ENCODE measurements around the gene ULK2. TPM values are rescaled to one million over a fixed set of nuclear protein-coding genes. Genes with fewer than 3 reads are reported as not detected.
A peak's percentile ranks its signal among the peaks of the same experiment; 100 is the strongest.

Gene ULK2
- total RNA-seq, 3 donors from 2014 or later (not counting 1 experiment from before 2014, with no cell fraction given), result 13.7 to 20.6 (median 19.2) TPM

GRCh38 chr17:19763416-19763815 is 104.3 kb downstream of the ULK2 start:
- Histone ChIP-seq H3K36me3 (ENCODE audit: control insufficient read depth, insufficient read depth, low read length) (no peaks in the 10 kb centered on the region), H3K27ac (ENCODE audit: low read length) (no peak overlapping the region), H3K9me3 (ENCODE audit: control insufficient read depth, insufficient read depth, low read length) (no peaks in the 10 kb centered on the region), H3K4me1 (ENCODE audit: control insufficient read depth, insufficient read depth, low read length) (peaks cover 9% of the 10 kb centered on the region), H3K4me3 (ENCODE audit: low read length) (no peak overlapping the region), H3K27me3 (ENCODE audit: control insufficient read depth, insufficient read depth, low read length) (no peaks in the 10 kb centered on the region)
- no peak for ATAC-seq
- Mint-ChIP-seq H3K9me3 (no peaks in the 10 kb centered on the region), H3K4me1 (no peaks in the 10 kb centered on the region), H3K27ac (no peak overlapping the region), H3K27me3 (ENCODE audit: low read depth in 2 of 2) (peaks cover 6 to 12% of the 10 kb centered on the region in 2 donors), H3K4me3 (no peak overlapping the region), H3K36me3 (no peaks in the 10 kb centered on the region)
- TF ChIP-seq, protein P1, sequence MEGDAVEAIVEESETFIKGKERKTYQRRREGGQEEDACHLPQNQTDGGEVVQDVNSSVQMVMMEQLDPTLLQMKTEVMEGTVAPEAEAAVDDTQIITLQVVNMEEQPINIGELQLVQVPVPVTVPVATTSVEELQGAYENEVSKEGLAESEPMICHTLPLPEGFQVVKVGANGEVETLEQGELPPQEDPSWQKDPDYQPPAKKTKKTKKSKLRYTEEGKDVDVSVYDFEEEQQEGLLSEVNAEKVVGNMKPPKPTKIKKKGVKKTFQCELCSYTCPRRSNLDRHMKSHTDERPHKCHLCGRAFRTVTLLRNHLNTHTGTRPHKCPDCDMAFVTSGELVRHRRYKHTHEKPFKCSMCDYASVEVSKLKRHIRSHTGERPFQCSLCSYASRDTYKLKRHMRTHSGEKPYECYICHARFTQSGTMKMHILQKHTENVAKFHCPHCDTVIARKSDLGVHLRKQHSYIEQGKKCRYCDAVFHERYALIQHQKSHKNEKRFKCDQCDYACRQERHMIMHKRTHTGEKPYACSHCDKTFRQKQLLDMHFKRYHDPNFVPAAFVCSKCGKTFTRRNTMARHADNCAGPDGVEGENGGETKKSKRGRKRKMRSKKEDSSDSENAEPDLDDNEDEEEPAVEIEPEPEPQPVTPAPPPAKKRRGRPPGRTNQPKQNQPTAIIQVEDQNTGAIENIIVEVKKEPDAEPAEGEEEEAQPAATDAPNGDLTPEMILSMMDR (IDR thresholded peaks at IDR 0.05), result no peak
- intact Hi-C loops (cut with micrococcal nuclease), result no loop called here
- WGBS (ENCODE audit: insufficient coverage), result 93% methylated on average over 2 of the region's 2 CpGs
- DNase-seq, result no peak

DNA sequence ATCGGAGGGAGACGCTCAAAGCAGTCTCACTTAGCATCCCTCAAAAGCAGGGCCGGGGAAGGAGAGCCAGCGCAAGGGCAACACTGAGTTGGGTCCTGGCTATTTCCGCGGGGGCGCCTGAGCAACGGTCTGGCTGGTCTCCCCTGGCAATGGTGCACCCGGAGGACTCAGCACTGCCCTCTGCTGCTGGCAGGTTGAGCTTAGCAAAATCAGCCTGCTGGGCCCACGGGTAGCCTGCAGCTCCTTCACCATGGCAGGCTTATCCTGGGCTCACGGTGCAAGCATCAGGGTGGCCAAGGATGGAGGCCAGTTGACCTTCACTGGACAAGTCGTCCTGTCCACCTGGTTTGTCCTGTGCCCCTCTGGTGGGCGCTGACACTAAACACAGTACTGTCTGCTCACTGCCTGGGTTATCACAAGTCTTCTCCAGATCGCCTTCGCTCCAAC is 105.2 kb downstream of the ULK2 start:
- Histone ChIP-seq H3K4me3 (ENCODE audit: low read length) (no peak overlapping the region), H3K27me3 (ENCODE audit: control insufficient read depth, insufficient read depth, low read length) (no peaks in the 10 kb centered on the region), H3K9me3 (ENCODE audit: control insufficient read depth, insufficient read depth, low read length) (no peaks in the 10 kb centered on the region), H3K4me1 (ENCODE audit: control insufficient read depth, insufficient read depth, low read length) (peaks cover 9% of the 10 kb centered on the region), H3K27ac (ENCODE audit: low read length) (no peak overlapping the region), H3K36me3 (ENCODE audit: control insufficient read depth, insufficient read depth, low read length) (no peaks in the 10 kb centered on the region)
- Mint-ChIP-seq H3K36me3 (no peaks in the 10 kb centered on the region), H3K9me3 (no peaks in the 10 kb centered on the region), H3K27me3 (ENCODE audit: low read depth in 2 of 2) (peaks cover 6 to 12% of the 10 kb centered on the region in 2 donors), H3K27ac (no peak overlapping the region), H3K4me3 (no peak overlapping the region), H3K4me1 (no peaks in the 10 kb centered on the region)
- intact Hi-C loops (cut with micrococcal nuclease), result loop anchor here (1.0 kb wide), 1 partner anchor 248 kb away; no protein-coding TSS in a partner anchor
- ATAC-seq (peak; percentile 64 to 83 (median 68)), DNase-seq (peak; percentile 57 to 82)
- TF ChIP-seq, protein P1 (IDR thresholded peaks at IDR 0.05), result peak; percentile 69
- 31% methylated on average over 15 of the region's 15 CpGs for WGBS (ENCODE audit: insufficient coverage)

DNA sequence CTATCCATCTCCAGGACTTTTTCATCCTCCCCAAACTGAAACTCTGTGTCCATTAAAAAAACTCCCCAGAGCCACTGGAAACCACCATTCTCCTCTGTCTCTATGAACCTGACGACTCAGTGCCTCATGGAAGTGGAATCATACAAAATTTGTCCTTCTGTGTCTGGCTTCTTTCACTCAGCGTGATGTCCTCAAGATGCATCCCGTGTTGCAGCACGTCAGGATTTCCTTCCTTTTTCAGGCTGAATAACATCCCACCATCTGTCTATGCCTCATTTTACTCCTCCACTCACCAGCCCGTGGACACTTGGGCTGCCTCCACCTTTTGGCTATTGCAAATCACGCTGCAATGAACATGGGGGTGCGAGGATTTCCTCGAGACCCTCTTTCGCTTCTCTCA is 107.0 kb downstream of the ULK2 start:
- intact Hi-C loops (cut with micrococcal nuclease), result no loop called here
- Mint-ChIP-seq H3K4me3 (no peak overlapping the region), H3K27me3 (ENCODE audit: low read depth in 2 of 2) (peaks cover 11 to 12% of the 10 kb centered on the region in 2 donors), H3K4me1 (no peaks in the 10 kb centered on the region), H3K27ac (no peak overlapping the region), H3K9me3 (no peaks in the 10 kb centered on the region), H3K36me3 (no peaks in the 10 kb centered on the region)
- TF ChIP-seq, protein P1 (IDR thresholded peaks at IDR 0.05), result no peak
- DNase-seq (no peak), ATAC-seq (no peak)
- H3K4me3 ChIP-seq (ENCODE audit: low read length), result no peak overlapping the region
- no peak overlapping the region for H3K27ac ChIP-seq (ENCODE audit: low read length)
- H3K4me1 ChIP-seq (ENCODE audit: control insufficient read depth, insufficient read depth, low read length), result peaks cover 4% of the 10 kb centered on the region
- 71% methylated on average over 9 of the region's 9 CpGs for WGBS (ENCODE audit: insufficient coverage)
- H3K27me3 ChIP-seq (ENCODE audit: control insufficient read depth, insufficient read depth, low read length), result no peaks in the 10 kb centered on the region
- H3K36me3 ChIP-seq (ENCODE audit: control insufficient read depth, insufficient read depth, low read length), result no peaks in the 10 kb centered on the region
- H3K9me3 ChIP-seq (ENCODE audit: control insufficient read depth, insufficient read depth, low read length), result no peaks in the 10 kb centered on the region

All from natural killer cell (primary cell).